GM23338 (cell line): ENCODE data around the gene RPL3.

Experiments
- CREB1 ChIP-seq: fragments of 250-450 bp; sonication (Bioruptor Pico); IDR thresholded peaks from 2 replicates; pipeline ENCODE4 v1.5.0; 2020; ENCODE audit warnings: low read depth, mild to moderate bottlenecking, moderate library complexity
- EZH2 ChIP-seq: fragments of 200-600 bp; sonication (generic); IDR thresholded peaks from one replicate; pipeline ENCODE4 v1.8.0; 2017; ENCODE audit warnings: antibody characterized with exemption, mild to moderate bottlenecking, low read depth; ENCODE audit not compliant: unreplicated experiment
- EZH2phosphoT487 ChIP-seq: fragments of 200-600 bp; sonication (generic); IDR thresholded peaks from one replicate; pipeline ENCODE4 v1.8.1; 2018; ENCODE audit warnings: antibody characterized with exemption; ENCODE audit not compliant: unreplicated experiment
- POLR2AphosphoS5 ChIP-seq: IDR thresholded peaks from 2 replicates; pipeline ENCODE4 v1.6.1; 2016; ENCODE audit warnings: antibody characterized with exemption, low read depth
- REST ChIP-seq: IDR thresholded peaks from one replicate; pipeline ENCODE4 v1.6.1; 2018; ENCODE audit warnings: antibody characterized with exemption; ENCODE audit not compliant: unreplicated experiment
- ZNF462 ChIP-seq: fragments of 250-450 bp; sonication (Bioruptor Pico); IDR thresholded peaks from 2 replicates; pipeline ENCODE4 v1.5.0; 2020; ENCODE audit warnings: mild to moderate bottlenecking, moderate library complexity
- TF ChIP-seq, protein P1 (sequence below), 2 experiments: fragments of 200-600 bp in 1 of 2; sonication (generic) in 1 of 2; conservative IDR thresholded peaks; 2 replicates each; pipeline versions ENCODE4 v1.5.1 to v1.6.1; 2016 to 2017; ENCODE audit warnings: antibody characterized with exemption in 2 of 2, low read depth in 2 of 2, mild to moderate bottlenecking in 2 of 2, moderate library complexity in 1 of 2
- TF ChIP-seq, protein P2 (sequence below): IDR thresholded peaks from 2 replicates; pipeline ENCODE4 v1.6.1; 2016; ENCODE audit warnings: antibody characterized with exemption

- TF ChIP-seq, protein P1, sequence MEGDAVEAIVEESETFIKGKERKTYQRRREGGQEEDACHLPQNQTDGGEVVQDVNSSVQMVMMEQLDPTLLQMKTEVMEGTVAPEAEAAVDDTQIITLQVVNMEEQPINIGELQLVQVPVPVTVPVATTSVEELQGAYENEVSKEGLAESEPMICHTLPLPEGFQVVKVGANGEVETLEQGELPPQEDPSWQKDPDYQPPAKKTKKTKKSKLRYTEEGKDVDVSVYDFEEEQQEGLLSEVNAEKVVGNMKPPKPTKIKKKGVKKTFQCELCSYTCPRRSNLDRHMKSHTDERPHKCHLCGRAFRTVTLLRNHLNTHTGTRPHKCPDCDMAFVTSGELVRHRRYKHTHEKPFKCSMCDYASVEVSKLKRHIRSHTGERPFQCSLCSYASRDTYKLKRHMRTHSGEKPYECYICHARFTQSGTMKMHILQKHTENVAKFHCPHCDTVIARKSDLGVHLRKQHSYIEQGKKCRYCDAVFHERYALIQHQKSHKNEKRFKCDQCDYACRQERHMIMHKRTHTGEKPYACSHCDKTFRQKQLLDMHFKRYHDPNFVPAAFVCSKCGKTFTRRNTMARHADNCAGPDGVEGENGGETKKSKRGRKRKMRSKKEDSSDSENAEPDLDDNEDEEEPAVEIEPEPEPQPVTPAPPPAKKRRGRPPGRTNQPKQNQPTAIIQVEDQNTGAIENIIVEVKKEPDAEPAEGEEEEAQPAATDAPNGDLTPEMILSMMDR (conservative IDR thresholded peaks at IDR 0.05; ENCODE audit: low read depth in 2 of 2): no peak
- TF ChIP-seq EZH2phosphoT487: no peak
- TF ChIP-seq REST: no peak
- no peak for TF ChIP-seq EZH2
- TF ChIP-seq POLR2AphosphoS5: no peak
- TF ChIP-seq, protein P2, sequence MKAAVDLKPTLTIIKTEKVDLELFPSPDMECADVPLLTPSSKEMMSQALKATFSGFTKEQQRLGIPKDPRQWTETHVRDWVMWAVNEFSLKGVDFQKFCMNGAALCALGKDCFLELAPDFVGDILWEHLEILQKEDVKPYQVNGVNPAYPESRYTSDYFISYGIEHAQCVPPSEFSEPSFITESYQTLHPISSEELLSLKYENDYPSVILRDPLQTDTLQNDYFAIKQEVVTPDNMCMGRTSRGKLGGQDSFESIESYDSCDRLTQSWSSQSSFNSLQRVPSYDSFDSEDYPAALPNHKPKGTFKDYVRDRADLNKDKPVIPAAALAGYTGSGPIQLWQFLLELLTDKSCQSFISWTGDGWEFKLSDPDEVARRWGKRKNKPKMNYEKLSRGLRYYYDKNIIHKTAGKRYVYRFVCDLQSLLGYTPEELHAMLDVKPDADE: no peak
- no peak for TF ChIP-seq CREB1
- TF ChIP-seq ZNF462: no peak
Measured at GRCh38 chr22:39312410-39312809, 7.0 kb downstream of the RPL3 start.
